Esophagus squamous epithelium (tissue), 5 donors: Measurements from ENCODE around the gene GOLGA6C. TPM values are rescaled to one million over a fixed set of nuclear protein-coding genes. Genes with fewer than 3 reads are reported as not detected.
"Not testable (repeated sequence)": the region's sequence is repeated elsewhere in the genome, so short reads cannot be mapped to it uniquely, and the experiment has no call there.

Experiments used
- DNase-seq: peaks from one replicate; lab custom pipeline; 2025; lab: John Stamatoyannopoulos, UW
- H3K27ac ChIP-seq, 4 donors: fragments of 200-600 bp; sonication (generic); one replicate each; pipeline ENCODE4 v1.5.1; 2016 to 2019; ENCODE audit warnings: mild to moderate bottlenecking in 1 of 4
- H3K27me3 ChIP-seq, 4 donors: fragments of 200-600 bp; sonication (generic); 1 replicate in 3 of 4; 2 replicates in 1 of 4; pipeline versions ENCODE4 v1.5.1 to v1.6.0; 2017 to 2021; ENCODE audit warnings: antibody characterized with exemption in 1 of 4
- H3K36me3 ChIP-seq, 3 donors: fragments of 200-600 bp; sonication (generic); one replicate each; pipeline ENCODE4 v1.5.1; 2016 to 2019
- H3K4me1 ChIP-seq, 3 donors: fragments of 200-600 bp; sonication (generic); one replicate each; pipeline ENCODE4 v1.5.1; 2017 to 2019
- H3K4me3 ChIP-seq, 4 donors: fragments of 200-600 bp; sonication (generic); 1 replicate in 3 of 4; 2 replicates in 1 of 4; pipeline ENCODE4 v1.5.1; 2016 to 2019; ENCODE audit warnings: mild to moderate bottlenecking in 2 of 4, moderate library complexity in 1 of 4
- H3K9me3 ChIP-seq, 3 donors: fragments of 200-600 bp; sonication (generic); one replicate each; pipeline ENCODE4 v1.5.1; 2016 to 2019
- CTCF ChIP-seq, 6 experiments: fragments of 450-650 bp in 4 of 6; fragments of 200-600 bp in 2 of 6; sonication (generic) in 2 of 6; IDR thresholded peaks; one replicate each; pipeline ENCODE4 v1.5.1; 2016 to 2019; ENCODE audit warnings: antibody characterized with exemption in 6 of 6, mild to moderate bottlenecking in 4 of 6, moderate library complexity in 4 of 6
- POLR2A ChIP-seq, 4 donors: fragments of 450-650 bp; IDR thresholded peaks; one replicate each; pipeline ENCODE4 v1.6.1; 2017; ENCODE audit warnings: antibody characterized with exemption in 4 of 4, mild to moderate bottlenecking in 4 of 4, moderate library complexity in 3 of 4
- WGBS, 2 donors: methylation state at CpG; one replicate each; pipeline ENCODE4 v1.1.5; 2018; 5-methylcytosine and 5-hydroxymethylcytosine counted together
- intact Hi-C: fragments of 100-400 bp; cut with DNase I; formaldehyde crosslinking; loops from one replicate; pipeline ENCODE4 v1.15.0; 2022
- total RNA-seq, 4 donors: library from RNA; depleted of rRNA; stranded (reverse); fragments of >200 nt; gene quantifications; one replicate each; pipeline ENCODE4 v1.1.0, GENCODE V29; 2016
- donor health status: DM: yes; HTN: yes; CAD: no.

The GOLGA6C gene
- total RNA-seq = not detected

- H3K9me3 ChIP-seq, H3K36me3 ChIP-seq, H3K4me3 ChIP-seq, H3K4me1 ChIP-seq, DNase-seq, H3K27ac ChIP-seq, intact Hi-C loops, H3K27me3 ChIP-seq: not testable (repeated sequence)
- WGBS, 2 donors = no CpG with 5 or more reads among the region's 2 CpGs
Measured at GRCh38 chr15:75258034-75258433, at the start of gene GOLGA6C. Gene GOLGA6C, plus strand, starts transcription at chr15:75258334. Its CDS starts 265 bp downstream, at chr15:75258599.

- Histone ChIP-seq H3K27me3 (no peaks in the 10 kb centered on the region), H3K27ac (no peak overlapping the region), H3K4me1 (peaks cover 9 to 85% (median 15%) of the 10 kb centered on the region in 3 donors), H3K9me3 (no peaks in the 10 kb centered on the region), H3K36me3 (peaks cover 42 to 85% (median 45%) of the 10 kb centered on the region in 3 donors), H3K4me3 (no peak overlapping the region)
- intact Hi-C loops = loop anchor here (5.0 kb wide), 1 partner anchor 181 kb away; no protein-coding TSS in a partner anchor
- 80 to 84% methylated on average over 6 to 16 of the region's 32 CpGs for WGBS, 2 donors
- DNase-seq = no peak
- TF ChIP-seq CTCF (IDR thresholded peaks at IDR 0.05) (no peak), POLR2A (IDR thresholded peaks at IDR 0.05) (no peak)
Measured at GRCh38 chr15:75208501-75209288, 49.4 kb upstream of the GOLGA6C start.

- TF ChIP-seq POLR2A (IDR thresholded peaks at IDR 0.05) (no peak), CTCF (IDR thresholded peaks at IDR 0.05) (no peak)
- no peaks in the 10 kb centered on the region for H3K9me3 ChIP-seq
- H3K4me3 ChIP-seq = no peak overlapping the region
- peaks cover 42 to 91% (median 45%) of the 10 kb centered on the region in 3 donors for H3K36me3 ChIP-seq
- DNase-seq = no peak
- intact Hi-C loops = loop anchor here (5.0 kb wide), 1 partner anchor 182 kb away; no protein-coding TSS in a partner anchor
- H3K27ac ChIP-seq = no peak overlapping the region
- no peaks in the 10 kb centered on the region for H3K27me3 ChIP-seq
- WGBS, 2 donors = 64 to 81% methylated on average over 8 of the region's 8 CpGs
- peaks cover 3 to 79% (median 9%) of the 10 kb centered on the region in 3 donors for H3K4me1 ChIP-seq
Measured at GRCh38 chr15:75209289-75209676, 48.9 kb upstream of the GOLGA6C start.

- WGBS, 2 donors = 78% methylated on average over 4 of the region's 7 CpGs; no CpG with 5 or more reads in 1 of the 2 donors
Measured at GRCh38 chr15:75210811-75211230, 47.3 kb upstream of the GOLGA6C start.

More at GRCh38 chr15:75210811-75211230, 47.3 kb upstream of the GOLGA6C start:
- Histone ChIP-seq H3K9me3 (no peaks in the 10 kb centered on the region), H3K27me3 (no peaks in the 10 kb centered on the region), H3K4me3 (no peak overlapping the region), H3K27ac (no peak overlapping the region), H3K4me1 (peaks cover 0 to 79% (median 0%) of the 10 kb centered on the region in 3 donors), H3K36me3 (peaks cover 42 to 90% (median 45%) of the 10 kb centered on the region in 3 donors)
- intact Hi-C loops = no loop called here
- no peak for DNase-seq
- TF ChIP-seq POLR2A (IDR thresholded peaks at IDR 0.05) (no peak), CTCF (IDR thresholded peaks at IDR 0.05) (no peak)
